HL-60 (cell line): ENCODE data around the gene CADM2.

Experiments
- DNase-seq, 2 experiments: peaks; one replicate each; pipeline ENCODE4 v3.0.0-alpha.2; 2010 to 2020; ENCODE audit warnings: low read depth in 1 of 2, low spot score in 1 of 2
- H3K27ac ChIP-seq: fragments of 250-450 bp; sonication (Bioruptor Pico); replicated peaks from 2 replicates; pipeline ENCODE4 v1.5.1; 2020; ENCODE audit warnings: mild to moderate bottlenecking, moderate library complexity
- H3K27me3 ChIP-seq: fragments of 250-450 bp; sonication (Bioruptor Pico); 2 replicates; pipeline ENCODE4 v1.5.1; 2021; ENCODE audit warnings: mild to moderate bottlenecking, moderate library complexity; ENCODE audit not compliant: insufficient read depth, poor library complexity, severe bottlenecking
- H3K4me3 ChIP-seq: replicated peaks from 2 replicates; pipeline ENCODE4 v1.5.1; 2011; ENCODE audit warnings: mild to moderate bottlenecking, control low read depth, low read length; ENCODE audit not compliant: insufficient read depth
- CTCF ChIP-seq: IDR thresholded peaks from one replicate; pipeline ENCODE4 v1.5.1; 2011; ENCODE audit warnings: low read length, control low read depth, inconsistent platforms; ENCODE audit not compliant: insufficient read depth
- GABPA ChIP-seq: IDR thresholded peaks from 2 replicates; pipeline ENCODE4 v1.6.1; 2012; ENCODE audit warnings: low read depth
- POLR2AphosphoS5 ChIP-seq: IDR thresholded peaks from 2 replicates; pipeline ENCODE4 v1.6.1; 2012; ENCODE audit warnings: low read depth
- REST ChIP-seq: IDR thresholded peaks from 2 replicates; pipeline ENCODE4 v1.6.1; 2012; ENCODE audit warnings: low read depth; ENCODE audit not compliant: insufficient replicate concordance
- SPI1 ChIP-seq: IDR thresholded peaks from 2 replicates; pipeline ENCODE4 v1.6.1; 2012; ENCODE audit warnings: low read depth, mild to moderate bottlenecking, borderline replicate concordance

CADM2 gene

GRCh38 chr3:85591451-85591850, 632.7 kb downstream of the CADM2 start:
- H3K4me3 ChIP-seq = no peak overlapping the region
- DNase-seq = no peak
- no peak overlapping the region for H3K27ac ChIP-seq
- no peaks in the 10 kb centered on the region for H3K27me3 ChIP-seq
- TF ChIP-seq POLR2AphosphoS5 (no peak), GABPA (no peak), REST (no peak), CTCF (no peak), SPI1 (no peak)

DNA sequence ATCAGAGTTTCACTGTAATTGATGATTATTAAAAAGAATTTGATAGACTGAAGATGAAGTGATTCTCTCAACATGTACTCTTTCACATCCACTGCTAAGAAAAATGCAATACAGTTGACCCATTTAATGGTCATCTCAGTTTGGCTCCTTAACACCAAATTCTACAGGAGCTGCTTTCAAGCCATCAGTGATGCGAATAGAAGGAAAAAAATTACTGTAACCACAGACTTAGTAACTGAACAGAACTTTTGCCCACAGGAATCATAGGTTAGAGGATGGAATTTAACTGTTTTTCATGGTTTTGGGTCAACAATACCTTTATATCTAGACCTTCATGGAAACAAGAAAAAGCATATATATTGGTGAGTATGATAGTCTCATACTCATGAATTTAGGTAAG, 633.5 kb downstream of the CADM2 start:
- H3K4me3 ChIP-seq = no peak overlapping the region
- no peak overlapping the region for H3K27ac ChIP-seq
- H3K27me3 ChIP-seq = no peaks in the 10 kb centered on the region
- TF ChIP-seq GABPA = no peak
- no peak for TF ChIP-seq SPI1
- TF ChIP-seq REST = no peak
- no peak for TF ChIP-seq POLR2AphosphoS5
- TF ChIP-seq CTCF = no peak
- no peak for DNase-seq

- Histone ChIP-seq H3K27me3 (no peaks in the 10 kb centered on the region), H3K27ac (no peak overlapping the region), H3K4me3 (no peak overlapping the region)
- TF ChIP-seq REST (no peak), CTCF (no peak), POLR2AphosphoS5 (no peak), GABPA (no peak), SPI1 (no peak)
- no peak for DNase-seq
Measured at GRCh38 chr3:85594676-85595075, 635.9 kb downstream of the CADM2 start.
